Subcutaneous adipose tissue (tissue), 4 donors: ENCODE measurements around the gene SELENOK. TPM values are rescaled to one million over a fixed set of nuclear protein-coding genes. Genes with fewer than 3 reads are reported as not detected.

Experiments
- total RNA-seq, 4 donors: library from RNA; depleted of rRNA; stranded (reverse); fragments of >200 nt; gene quantifications; one replicate each; pipeline ENCODE4 v1.1.0, GENCODE V29; 2016
- TF ChIP-seq, protein P1 (sequence below): fragments of 450-650 bp; IDR thresholded peaks from one replicate; pipeline ENCODE4 v1.5.1; 2016; ENCODE audit warnings: low read depth, mild to moderate bottlenecking, control low read depth, antibody characterized with exemption, moderate library complexity

The SELENOK gene
- total RNA-seq, 4 donors from 2014 or later: 34.7 to 101 (median 50.8) TPM

DNA sequence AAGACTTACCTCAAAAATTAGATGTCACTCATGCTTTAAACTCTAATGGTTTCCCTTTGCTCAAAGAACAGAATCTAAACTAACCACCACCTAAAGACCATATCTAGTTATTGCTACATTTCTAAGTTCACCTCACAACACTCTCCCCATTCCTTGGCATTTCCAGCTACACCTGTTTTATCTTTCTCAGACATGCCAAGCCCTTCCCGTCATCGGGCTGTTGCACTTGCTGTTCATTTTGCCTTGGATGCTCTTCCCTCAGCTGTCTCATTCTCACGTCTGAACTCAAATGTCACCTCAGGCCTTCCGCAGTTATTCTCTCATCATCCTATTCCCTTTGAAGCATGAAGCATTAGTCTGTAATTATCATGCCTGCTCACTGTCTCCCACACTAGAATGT, 8.7 kb downstream of the SELENOK start:
- TF ChIP-seq, protein P1, sequence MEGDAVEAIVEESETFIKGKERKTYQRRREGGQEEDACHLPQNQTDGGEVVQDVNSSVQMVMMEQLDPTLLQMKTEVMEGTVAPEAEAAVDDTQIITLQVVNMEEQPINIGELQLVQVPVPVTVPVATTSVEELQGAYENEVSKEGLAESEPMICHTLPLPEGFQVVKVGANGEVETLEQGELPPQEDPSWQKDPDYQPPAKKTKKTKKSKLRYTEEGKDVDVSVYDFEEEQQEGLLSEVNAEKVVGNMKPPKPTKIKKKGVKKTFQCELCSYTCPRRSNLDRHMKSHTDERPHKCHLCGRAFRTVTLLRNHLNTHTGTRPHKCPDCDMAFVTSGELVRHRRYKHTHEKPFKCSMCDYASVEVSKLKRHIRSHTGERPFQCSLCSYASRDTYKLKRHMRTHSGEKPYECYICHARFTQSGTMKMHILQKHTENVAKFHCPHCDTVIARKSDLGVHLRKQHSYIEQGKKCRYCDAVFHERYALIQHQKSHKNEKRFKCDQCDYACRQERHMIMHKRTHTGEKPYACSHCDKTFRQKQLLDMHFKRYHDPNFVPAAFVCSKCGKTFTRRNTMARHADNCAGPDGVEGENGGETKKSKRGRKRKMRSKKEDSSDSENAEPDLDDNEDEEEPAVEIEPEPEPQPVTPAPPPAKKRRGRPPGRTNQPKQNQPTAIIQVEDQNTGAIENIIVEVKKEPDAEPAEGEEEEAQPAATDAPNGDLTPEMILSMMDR: no peak

- TF ChIP-seq, protein P1: no peak
These were observed 9.7 kb downstream of the SELENOK start, which contains the start of gene ACTR8 for GRCh38 chr3:53881691-53882593. Gene ACTR8 (minus strand): TSS chr3:53882152. CDS start chr3:53882101, 51 bp downstream.

GRCh38 chr3:53880396-53881345, 11.0 kb downstream of the SELENOK start:
- TF ChIP-seq, protein P1: no peak

DNA sequence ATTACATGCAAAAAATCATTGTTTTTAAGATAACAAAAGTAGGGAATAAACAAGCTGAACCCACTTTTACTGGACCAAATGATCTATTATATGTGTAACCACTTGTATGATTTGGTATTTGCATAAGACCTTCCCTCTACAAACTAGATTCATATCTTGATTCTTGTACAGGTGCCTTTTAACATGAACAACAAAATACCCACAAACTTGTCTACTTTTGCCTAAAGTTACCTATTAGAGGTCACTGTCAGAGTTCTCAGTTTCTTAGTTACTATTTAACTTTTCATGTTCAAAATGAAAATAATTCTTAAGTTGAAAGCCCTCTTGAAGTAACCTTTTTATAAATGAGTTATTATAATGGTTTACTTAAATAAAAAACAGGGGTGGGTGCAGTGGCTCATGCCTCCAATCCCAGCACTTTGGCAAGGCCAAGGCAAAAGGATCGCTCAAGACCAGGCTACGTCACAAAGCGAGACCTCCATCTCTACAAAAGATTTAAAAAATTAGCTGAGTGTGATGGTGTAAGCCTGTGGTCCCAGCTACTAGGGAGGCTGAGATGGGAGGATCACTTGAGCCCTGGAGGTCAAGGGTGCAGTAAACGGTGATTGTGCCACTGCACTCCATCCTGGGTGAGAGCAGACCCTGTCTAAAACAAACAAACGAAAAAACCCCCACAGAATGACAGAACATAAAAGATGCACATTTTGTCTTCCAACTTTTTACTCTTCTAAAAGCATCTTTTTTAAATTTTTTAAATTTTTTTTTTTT, 25.7 kb downstream of the SELENOK start:
- TF ChIP-seq, protein P1: no peak

GRCh38 chr3:53863145-53863544, 28.5 kb downstream of the SELENOK start:
- TF ChIP-seq, protein P1: no peak

GRCh38 chr3:53862241-53862640, 29.4 kb downstream of the SELENOK start:
- TF ChIP-seq, protein P1: no peak
